OCI-LY7 (cell line): Measurements from ENCODE around the gene PGAP2. TPM values are rescaled to one million over a fixed set of nuclear protein-coding genes. Genes with fewer than 3 reads are reported as not detected.

Experiments used
- BruUV-seq: library from RNA; stranded (reverse); fragments of 400-500 nt; replicated peaks from 2 replicates; lab custom pipeline; 2021; lab: Mats Ljungman, UMichigan
- CTCF ChIA-PET: fragments of 300-600 bp; sonication (Branson Sonifier 250); formaldehyde crosslinking; loops from one replicate; lab custom pipeline; 2022; ENCODE audit warnings: antibody characterized with exemption; ENCODE audit not compliant: unreplicated experiment; lab: Charles Lee
- POLR2A ChIA-PET: fragments of 300-600 bp; sonication (Branson Sonifier 250); formaldehyde crosslinking; loops from one replicate; lab custom pipeline; 2022; ENCODE audit warnings: antibody characterized with exemption; lab: Charles Lee
- DNase-seq: peaks from one replicate; pipeline ENCODE4 v3.0.0-alpha.2; 2015; ENCODE audit warnings: low spot score
- H2AFZ ChIP-seq: fragments of 200-600 bp; sonication (generic), shearing (Covaris generic); 2 replicates; pipeline ENCODE4 v1.6.1; 2014; ENCODE audit warnings: mild to moderate bottlenecking, antibody characterized with exemption, low read length, moderate library complexity
- H3K27ac ChIP-seq: fragments of 200-600 bp; sonication (generic); 2 replicates; pipeline ENCODE4 v1.5.1; 2014; ENCODE audit warnings: mixed run types, low read depth, mild to moderate bottlenecking, moderate library complexity, low read length, inconsistent platforms; ENCODE audit not compliant: poor library complexity, severe bottlenecking
- H3K36me3 ChIP-seq: fragments of 200-600 bp; sonication (generic); 2 replicates; pipeline ENCODE4 v1.6.1; 2014; ENCODE audit warnings: mild to moderate bottlenecking, antibody characterized with exemption, low read length, moderate library complexity, mixed read lengths; ENCODE audit not compliant: insufficient read depth
- H3K4me1 ChIP-seq: fragments of 200-600 bp; sonication (generic); 2 replicates; pipeline ENCODE4 v1.5.1; 2014; ENCODE audit warnings: mild to moderate bottlenecking, low read length; ENCODE audit not compliant: insufficient read depth, poor library complexity, severe bottlenecking
- H3K4me2 ChIP-seq: fragments of 200-600 bp; sonication (generic); 2 replicates; pipeline ENCODE4 v1.6.1; 2014; ENCODE audit warnings: mild to moderate bottlenecking, low read length
- H3K4me3 ChIP-seq: fragments of 200-600 bp; sonication (generic); 2 replicates; pipeline ENCODE4 v1.5.1; 2014; ENCODE audit warnings: mild to moderate bottlenecking, low read depth, low read length; ENCODE audit not compliant: poor library complexity, severe bottlenecking
- H3K79me2 ChIP-seq: fragments of 200-600 bp; sonication (generic); 2 replicates; pipeline ENCODE4 v1.6.1; 2016; ENCODE audit warnings: low read depth, mild to moderate bottlenecking, low read length, moderate library complexity, mixed read lengths; ENCODE audit not compliant: insufficient read depth
- H3K9me2 ChIP-seq: fragments of 200-600 bp; sonication (generic); 2 replicates; pipeline ENCODE4 v1.6.1; 2016; ENCODE audit warnings: mild to moderate bottlenecking, low read length, mixed read lengths; ENCODE audit not compliant: insufficient read depth
- H3K9me3 ChIP-seq: fragments of 200-600 bp; sonication (generic); 2 replicates; pipeline ENCODE4 v1.6.1; 2014; ENCODE audit warnings: mild to moderate bottlenecking, mixed run types, low read length, mixed read lengths
- H4K20me1 ChIP-seq: fragments of 200-600 bp; sonication (generic); 2 replicates; pipeline ENCODE4 v1.6.1; 2014; ENCODE audit warnings: mild to moderate bottlenecking, antibody characterized with exemption, low read length, moderate library complexity, mixed read lengths; ENCODE audit not compliant: insufficient read depth
- EZH2phosphoT487 ChIP-seq: fragments of 200-600 bp; sonication (generic); IDR thresholded peaks from 2 replicates; pipeline ENCODE4 v1.6.1; 2018; ENCODE audit warnings: low read depth, borderline replicate concordance, mild to moderate bottlenecking, mixed run types, antibody characterized with exemption, low read length, moderate library complexity, mixed read lengths
- intact Hi-C: fragments of 100-400 bp; cut with micrococcal nuclease; formaldehyde crosslinking; loops from one replicate; pipeline ENCODE4 v1.10.0; 2022; ENCODE audit not compliant: unreplicated experiment
- total RNA-seq, 2 experiments: library from RNA; depleted of rRNA in 1 of 2; stranded (reverse); fragments of >200 nt in 1 of 2; shearing (Covaris generic) in 1 of 2; gene quantifications; 2 replicates each; pipeline ENCODE4 v1.2.3, GENCODE V29; 2014 to 2022
- TF ChIP-seq, protein P1 (sequence below): fragments of 200-600 bp; sonication (generic); conservative IDR thresholded peaks from 2 replicates; pipeline ENCODE4 v1.5.1; 2014; ENCODE audit warnings: mild to moderate bottlenecking, antibody characterized with exemption, low read length, moderate library complexity, mixed read lengths

Gene PGAP2
- total RNA-seq, 2 experiments from 2014 or later = 23.9 to 44.0 TPM

DNA sequence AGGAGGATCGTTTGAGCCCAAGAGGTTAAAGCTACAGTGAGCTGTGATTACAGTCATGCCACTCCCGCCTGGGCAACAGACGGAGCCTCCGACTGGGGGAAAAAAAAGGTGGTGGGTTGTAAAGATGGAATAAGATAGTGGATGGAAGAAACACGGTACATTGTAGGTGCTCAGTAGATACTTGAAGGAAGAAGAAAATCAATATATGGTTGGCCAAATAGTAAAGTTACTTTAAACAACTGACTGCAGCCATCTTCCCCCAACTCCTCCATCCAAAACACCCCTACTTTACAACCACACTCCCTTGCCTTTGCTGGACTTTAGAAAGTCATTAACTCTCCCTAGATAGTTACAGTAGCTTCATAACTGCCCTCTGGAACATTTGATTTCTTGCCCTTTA lies 8.5 kb upstream of the PGAP2 start:
- H3K9me3 ChIP-seq = no peaks in the 10 kb centered on the region
- no peak overlapping the region for H3K27ac ChIP-seq
- ChIA-PET POLR2A (interaction anchor here (0.7 kb wide), 1 partner anchor 45 kb away, joined by 7 read pairs; no protein-coding TSS in a partner anchor), CTCF (interaction anchor here (0.6 kb wide), 1 partner anchor 42 kb away, joined by 3 read pairs; no protein-coding TSS in a partner anchor)
- no peak overlapping the region for H3K4me2 ChIP-seq
- peaks cover 24% of the 10 kb centered on the region for H3K79me2 ChIP-seq
- H3K9me2 ChIP-seq = no peaks in the 10 kb centered on the region
- no peak for DNase-seq
- H2AFZ ChIP-seq = no peak overlapping the region
- peaks cover 14% of the 10 kb centered on the region for H4K20me1 ChIP-seq
- peaks cover 16% of the 10 kb centered on the region for H3K36me3 ChIP-seq
- intact Hi-C loops = no loop called here
- peaks cover 28% of the 10 kb centered on the region for H3K4me1 ChIP-seq
- BruUV-seq = no TSS peak
- TF ChIP-seq EZH2phosphoT487 = no peak
- TF ChIP-seq, protein P1, sequence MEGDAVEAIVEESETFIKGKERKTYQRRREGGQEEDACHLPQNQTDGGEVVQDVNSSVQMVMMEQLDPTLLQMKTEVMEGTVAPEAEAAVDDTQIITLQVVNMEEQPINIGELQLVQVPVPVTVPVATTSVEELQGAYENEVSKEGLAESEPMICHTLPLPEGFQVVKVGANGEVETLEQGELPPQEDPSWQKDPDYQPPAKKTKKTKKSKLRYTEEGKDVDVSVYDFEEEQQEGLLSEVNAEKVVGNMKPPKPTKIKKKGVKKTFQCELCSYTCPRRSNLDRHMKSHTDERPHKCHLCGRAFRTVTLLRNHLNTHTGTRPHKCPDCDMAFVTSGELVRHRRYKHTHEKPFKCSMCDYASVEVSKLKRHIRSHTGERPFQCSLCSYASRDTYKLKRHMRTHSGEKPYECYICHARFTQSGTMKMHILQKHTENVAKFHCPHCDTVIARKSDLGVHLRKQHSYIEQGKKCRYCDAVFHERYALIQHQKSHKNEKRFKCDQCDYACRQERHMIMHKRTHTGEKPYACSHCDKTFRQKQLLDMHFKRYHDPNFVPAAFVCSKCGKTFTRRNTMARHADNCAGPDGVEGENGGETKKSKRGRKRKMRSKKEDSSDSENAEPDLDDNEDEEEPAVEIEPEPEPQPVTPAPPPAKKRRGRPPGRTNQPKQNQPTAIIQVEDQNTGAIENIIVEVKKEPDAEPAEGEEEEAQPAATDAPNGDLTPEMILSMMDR = no peak
- H3K4me3 ChIP-seq = no peak overlapping the region

DNA sequence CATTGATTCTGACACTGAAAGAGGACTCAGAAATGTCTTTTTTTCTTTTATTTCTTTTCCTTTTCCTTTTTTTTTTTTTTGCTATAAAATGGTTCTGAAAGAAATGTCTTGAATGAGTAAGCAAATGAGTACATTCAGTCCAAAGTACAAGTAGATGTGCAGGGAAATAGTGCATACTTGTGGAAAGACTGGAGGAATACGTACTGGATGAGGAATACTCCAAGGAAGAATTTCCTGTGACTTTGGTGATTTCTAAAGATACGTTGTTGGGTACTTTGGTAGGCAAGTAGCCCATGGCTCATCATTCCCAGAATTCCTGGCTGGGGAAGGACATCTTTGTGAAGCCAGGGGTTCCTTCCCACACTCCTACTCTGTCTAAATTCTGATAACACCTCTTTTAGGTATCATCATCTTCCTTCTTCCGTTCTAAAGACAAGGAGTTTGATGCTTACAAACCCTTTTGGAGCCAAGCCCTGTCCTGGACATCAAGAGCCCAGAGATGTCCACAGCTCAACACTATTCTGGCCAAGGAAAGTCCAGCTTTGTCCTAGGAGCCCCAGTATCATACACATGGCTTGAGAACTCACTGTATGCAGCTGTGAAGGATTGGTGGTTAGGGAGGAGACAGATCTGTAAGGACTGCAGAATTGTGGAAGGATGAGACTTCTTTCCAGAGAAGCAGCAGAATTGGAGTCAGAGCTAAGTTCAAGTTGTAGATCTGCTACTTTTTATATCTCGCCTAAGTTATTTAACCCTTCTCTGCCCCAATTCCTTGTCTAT lies 6.2 kb upstream of the PGAP2 start:
- no TSS peak for BruUV-seq
- no peak overlapping the region for H2AFZ ChIP-seq
- peaks cover 1% of the 10 kb centered on the region for H3K79me2 ChIP-seq
- POLR2A ChIA-PET = interaction anchor here (0.5 to 0.7 kb wide), 4 partner anchors 9 to 195 kb away, joined by 3 to 6 read pairs (median 3); no protein-coding TSS in a partner anchor
- no peaks in the 10 kb centered on the region for H3K36me3 ChIP-seq
- H3K4me2 ChIP-seq = no peak overlapping the region
- H3K4me1 ChIP-seq = peaks cover 14% of the 10 kb centered on the region
- H3K27ac ChIP-seq = no peak overlapping the region
- H4K20me1 ChIP-seq = no peaks in the 10 kb centered on the region
- H3K4me3 ChIP-seq = no peak overlapping the region
- CTCF ChIA-PET = interaction anchor here (0.5 kb wide), 1 partner anchor 30 kb away, joined by 3 read pairs; no protein-coding TSS in a partner anchor
- intact Hi-C loops = no loop called here
- no peaks in the 10 kb centered on the region for H3K9me2 ChIP-seq
- no peak for DNase-seq
- TF ChIP-seq EZH2phosphoT487 = no peak
- TF ChIP-seq, protein P1 = no peak
- H3K9me3 ChIP-seq = no peaks in the 10 kb centered on the region
